Parathyroid adenoma (tissue), 2 donors: ENCODE measurements around the gene NIT2.

Source experiments
- H2AFZ ChIP-seq: fragments of 300-600 bp; sonication (generic); one replicate; pipeline ENCODE4 v1.7.0; 2017; ENCODE audit warnings: antibody characterized with exemption, mild to moderate bottlenecking
- H3K27ac ChIP-seq: fragments of 300-600 bp; sonication (generic); one replicate; pipeline ENCODE4 v1.7.0; 2017
- H3K27me3 ChIP-seq: fragments of 300-600 bp; sonication (generic); one replicate; pipeline ENCODE4 v1.7.0; 2017; ENCODE audit warnings: low read length; ENCODE audit not compliant: control insufficient read depth, insufficient read depth
- H3K36me3 ChIP-seq: fragments of 300-600 bp; sonication (generic); one replicate; pipeline ENCODE4 v1.7.0; 2017; ENCODE audit warnings: low read length; ENCODE audit not compliant: control insufficient read depth, insufficient read depth
- H3K4me1 ChIP-seq: fragments of 300-600 bp; sonication (generic); one replicate; pipeline ENCODE4 v1.7.0; 2017; ENCODE audit warnings: control low read depth
- H3K4me2 ChIP-seq: fragments of 300-600 bp; sonication (generic); one replicate; pipeline ENCODE4 v1.7.0; 2017; ENCODE audit warnings: low read length
- H3K4me3 ChIP-seq: fragments of 300-600 bp; sonication (generic); one replicate; pipeline ENCODE4 v1.7.0; 2017; ENCODE audit warnings: low read depth, low read length
- H3K79me2 ChIP-seq: fragments of 300-600 bp; sonication (generic); one replicate; pipeline ENCODE4 v1.7.0; 2017; ENCODE audit warnings: control low read depth
- H3K9ac ChIP-seq: fragments of 300-600 bp; sonication (generic); one replicate; pipeline ENCODE4 v1.7.0; 2017; ENCODE audit warnings: mild to moderate bottlenecking
- H3K9me3 ChIP-seq: fragments of 300-600 bp; sonication (generic); one replicate; pipeline ENCODE4 v1.7.0; 2017; ENCODE audit warnings: low read length; ENCODE audit not compliant: control insufficient read depth
- TF ChIP-seq, protein P1 (sequence below): fragments of 300-600 bp; sonication (generic); IDR thresholded peaks from one replicate; pipeline ENCODE4 v1.7.0; 2017; ENCODE audit warnings: antibody characterized with exemption, mild to moderate bottlenecking
- donor health status: primary hyperparathyroidism.

NIT2 gene

GRCh38 chr3:100402256-100402655 is 67.7 kb downstream of the NIT2 start:
- peaks cover 28% of the 10 kb centered on the region for H3K79me2 ChIP-seq
- no peaks in the 10 kb centered on the region for H3K36me3 ChIP-seq
- H3K4me3 ChIP-seq = peak overlapping the region; percentile 97
- H3K9me3 ChIP-seq = no peaks in the 10 kb centered on the region
- H3K27ac ChIP-seq = peak overlapping the region; percentile 88
- H3K27me3 ChIP-seq = no peaks in the 10 kb centered on the region
- H3K4me1 ChIP-seq = peaks cover 12% of the 10 kb centered on the region
- peak overlapping the region; percentile 2 for H3K9ac ChIP-seq
- TF ChIP-seq, protein P1, sequence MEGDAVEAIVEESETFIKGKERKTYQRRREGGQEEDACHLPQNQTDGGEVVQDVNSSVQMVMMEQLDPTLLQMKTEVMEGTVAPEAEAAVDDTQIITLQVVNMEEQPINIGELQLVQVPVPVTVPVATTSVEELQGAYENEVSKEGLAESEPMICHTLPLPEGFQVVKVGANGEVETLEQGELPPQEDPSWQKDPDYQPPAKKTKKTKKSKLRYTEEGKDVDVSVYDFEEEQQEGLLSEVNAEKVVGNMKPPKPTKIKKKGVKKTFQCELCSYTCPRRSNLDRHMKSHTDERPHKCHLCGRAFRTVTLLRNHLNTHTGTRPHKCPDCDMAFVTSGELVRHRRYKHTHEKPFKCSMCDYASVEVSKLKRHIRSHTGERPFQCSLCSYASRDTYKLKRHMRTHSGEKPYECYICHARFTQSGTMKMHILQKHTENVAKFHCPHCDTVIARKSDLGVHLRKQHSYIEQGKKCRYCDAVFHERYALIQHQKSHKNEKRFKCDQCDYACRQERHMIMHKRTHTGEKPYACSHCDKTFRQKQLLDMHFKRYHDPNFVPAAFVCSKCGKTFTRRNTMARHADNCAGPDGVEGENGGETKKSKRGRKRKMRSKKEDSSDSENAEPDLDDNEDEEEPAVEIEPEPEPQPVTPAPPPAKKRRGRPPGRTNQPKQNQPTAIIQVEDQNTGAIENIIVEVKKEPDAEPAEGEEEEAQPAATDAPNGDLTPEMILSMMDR = no peak
- peak overlapping the region; percentile 95 for H2AFZ ChIP-seq
- peak overlapping the region; percentile 95 for H3K4me2 ChIP-seq

GRCh38 chr3:100402891-100403290 is 68.3 kb downstream of the NIT2 start:
- Histone ChIP-seq H3K9ac (no peak overlapping the region), H3K27ac (no peak overlapping the region), H3K27me3 (no peaks in the 10 kb centered on the region), H3K4me2 (peak overlapping the region; percentile 95), H3K79me2 (peaks cover 23% of the 10 kb centered on the region), H3K4me1 (peaks cover 12% of the 10 kb centered on the region), H3K9me3 (no peaks in the 10 kb centered on the region), H3K4me3 (no peak overlapping the region), H3K36me3 (no peaks in the 10 kb centered on the region), H2AFZ (peak overlapping the region; percentile 95)
- TF ChIP-seq, protein P1 = no peak

DNA sequence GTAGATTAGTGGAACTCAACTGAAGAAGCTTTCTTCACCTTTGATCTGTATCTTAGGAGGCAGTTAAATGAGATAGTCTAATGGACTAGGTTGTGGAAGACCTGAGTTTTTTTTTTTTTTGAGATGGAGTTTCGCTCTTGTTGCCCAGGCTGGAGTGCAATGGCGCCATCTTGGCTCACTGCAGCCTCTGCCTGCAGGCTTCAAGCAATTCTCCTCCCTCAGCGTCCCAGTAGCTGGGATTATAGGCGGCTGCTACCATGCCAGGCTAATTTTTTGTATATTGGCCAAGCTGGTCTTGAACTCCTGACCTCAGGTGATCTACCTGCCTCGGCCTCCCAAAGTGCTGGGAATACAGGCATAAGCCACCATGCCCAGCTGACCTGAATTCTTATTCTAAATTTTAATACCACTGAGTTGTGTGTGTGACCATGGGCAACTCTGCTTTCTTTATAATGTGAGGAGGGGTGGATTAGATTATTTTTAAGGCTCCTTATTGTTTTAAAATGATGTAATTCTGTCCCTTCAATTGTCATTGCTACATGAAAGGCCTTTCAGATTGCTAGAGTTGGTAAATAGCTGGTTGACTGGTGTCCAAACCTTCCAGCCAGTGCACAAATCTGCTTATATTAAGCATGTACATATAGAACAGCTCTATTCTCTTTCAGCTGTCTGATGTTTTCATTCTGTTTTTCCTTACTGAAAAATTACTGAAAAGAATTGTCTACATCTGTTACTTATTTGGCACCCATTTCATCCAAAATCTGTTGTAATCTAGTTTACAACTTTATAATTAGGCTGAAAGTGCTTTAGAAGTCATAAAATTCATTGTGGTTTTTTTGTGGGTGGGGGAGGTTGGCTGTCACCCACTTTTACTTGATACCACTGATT is 69.0 kb downstream of the NIT2 start:
- TF ChIP-seq, protein P1 = no peak
- Histone ChIP-seq H3K36me3 (no peaks in the 10 kb centered on the region), H3K4me2 (no peak overlapping the region), H3K4me1 (peaks cover 12% of the 10 kb centered on the region), H3K79me2 (peaks cover 24% of the 10 kb centered on the region), H3K9ac (no peak overlapping the region), H3K27me3 (no peaks in the 10 kb centered on the region), H3K4me3 (no peak overlapping the region), H2AFZ (peak overlapping the region; percentile 95), H3K27ac (no peak overlapping the region), H3K9me3 (no peaks in the 10 kb centered on the region)

DNA sequence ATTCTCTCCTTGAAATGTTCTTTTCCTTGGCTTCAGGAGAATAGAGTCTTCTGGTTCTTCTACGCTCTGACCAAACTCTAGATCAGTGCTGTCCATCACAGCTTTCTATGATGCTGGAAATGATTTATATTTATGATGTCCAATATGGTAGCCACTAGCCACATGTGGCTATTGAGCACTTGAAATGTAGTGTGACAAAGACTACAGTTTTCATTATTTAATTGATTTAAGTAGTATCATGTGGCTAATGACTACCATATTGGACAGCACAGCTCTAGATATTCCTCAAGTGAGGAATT is 69.6 kb downstream of the NIT2 start:
- no peaks in the 10 kb centered on the region for H3K36me3 ChIP-seq
- no peak overlapping the region for H3K27ac ChIP-seq
- peaks cover 19% of the 10 kb centered on the region for H3K79me2 ChIP-seq
- no peaks in the 10 kb centered on the region for H3K9me3 ChIP-seq
- H3K9ac ChIP-seq = no peak overlapping the region
- H2AFZ ChIP-seq = no peak overlapping the region
- H3K4me2 ChIP-seq = no peak overlapping the region
- no peaks in the 10 kb centered on the region for H3K27me3 ChIP-seq
- TF ChIP-seq, protein P1 = no peak
- H3K4me1 ChIP-seq = peaks cover 12% of the 10 kb centered on the region
- H3K4me3 ChIP-seq = no peak overlapping the region

DNA sequence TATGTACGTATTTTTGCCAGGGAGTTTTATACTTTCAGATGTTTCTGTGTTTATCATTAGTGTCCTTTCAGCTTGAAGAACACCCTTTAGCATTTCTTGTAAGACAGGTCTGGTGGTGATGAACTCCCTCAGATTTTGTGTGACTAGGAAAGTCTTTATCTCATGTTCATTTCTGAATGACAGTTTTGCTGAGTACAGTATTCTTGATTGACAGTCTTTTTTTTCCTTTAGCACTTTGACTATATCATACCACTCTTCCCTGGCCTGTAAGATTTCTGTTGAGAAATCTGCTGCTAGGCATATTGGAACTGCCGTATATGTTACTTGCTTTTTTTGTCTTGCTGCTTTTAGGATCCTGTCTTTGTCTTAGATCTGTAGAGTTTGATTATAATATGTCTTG is 72.6 kb downstream of the NIT2 start:
- no peak overlapping the region for H3K4me3 ChIP-seq
- H3K4me1 ChIP-seq = peaks cover 12% of the 10 kb centered on the region
- no peak overlapping the region for H3K9ac ChIP-seq
- TF ChIP-seq, protein P1 = no peak
- H3K79me2 ChIP-seq = peaks cover 4% of the 10 kb centered on the region
- H3K27me3 ChIP-seq = no peaks in the 10 kb centered on the region
- no peak overlapping the region for H3K4me2 ChIP-seq
- H3K36me3 ChIP-seq = no peaks in the 10 kb centered on the region
- H2AFZ ChIP-seq = no peak overlapping the region
- H3K27ac ChIP-seq = no peak overlapping the region
- H3K9me3 ChIP-seq = no peaks in the 10 kb centered on the region
